Smooth muscle cell (in vitro differentiated cells): Measurements from ENCODE around the gene ACP7. TPM values are rescaled to one million over a fixed set of nuclear protein-coding genes. Genes with fewer than 3 reads are reported as not detected.

Experiments used
- DNase-seq: peaks from one replicate; lab custom pipeline; 2025; ENCODE audit not compliant: unreplicated experiment; lab: John Stamatoyannopoulos, UW
- H2AFZ ChIP-seq: fragments of 200-600 bp; sonication (generic); 2 replicates; pipeline ENCODE4 v1.6.0; 2016; ENCODE audit warnings: antibody characterized with exemption, low read depth, mild to moderate bottlenecking
- H3F3A ChIP-seq: fragments of 200-600 bp; sonication (generic); 2 replicates; pipeline ENCODE4 v1.6.0; 2017; ENCODE audit warnings: antibody characterized with exemption, low read depth
- H3K27ac ChIP-seq: fragments of 200-600 bp; sonication (generic); 2 replicates; pipeline ENCODE4 v1.5.1; 2016; ENCODE audit warnings: low read depth, mild to moderate bottlenecking
- H3K27me3 ChIP-seq: fragments of 200-600 bp; sonication (generic); 2 replicates; pipeline ENCODE4 v1.6.1; 2016; ENCODE audit warnings: low read depth, mild to moderate bottlenecking
- H3K36me3 ChIP-seq: fragments of 200-600 bp; sonication (generic); 2 replicates; pipeline ENCODE4 v1.5.1; 2016; ENCODE audit warnings: low read depth
- H3K4me1 ChIP-seq: fragments of 200-600 bp; sonication (generic); 2 replicates; pipeline ENCODE4 v1.5.1; 2016; ENCODE audit warnings: low read depth
- H3K4me2 ChIP-seq: fragments of 200-600 bp; sonication (generic); 2 replicates; pipeline ENCODE4 v1.6.0; 2016; ENCODE audit warnings: mild to moderate bottlenecking
- H3K4me3 ChIP-seq: fragments of 200-600 bp; sonication (generic); 2 replicates; pipeline ENCODE4 v1.5.1; 2016; ENCODE audit warnings: mild to moderate bottlenecking
- H3K79me2 ChIP-seq: fragments of 200-600 bp; sonication (generic); 2 replicates; pipeline ENCODE4 v1.6.0; 2016; ENCODE audit warnings: low read depth, mild to moderate bottlenecking
- H3K9ac ChIP-seq: fragments of 200-600 bp; sonication (generic); 2 replicates; pipeline ENCODE4 v1.6.0; 2016; ENCODE audit warnings: low read depth
- H3K9me3 ChIP-seq: fragments of 200-600 bp; sonication (generic); replicated peaks from 2 replicates; pipeline ENCODE4 v1.5.1; 2016; ENCODE audit warnings: low read depth
- H4K20me1 ChIP-seq: fragments of 200-600 bp; sonication (generic); 2 replicates; pipeline ENCODE4 v1.6.0; 2016; ENCODE audit warnings: low read depth
- WGBS: methylation state at CpG from one replicate; pipeline ENCODE4 v1.1.7; 2016; ENCODE audit warnings: low lambda C conversion rate; 5-methylcytosine and 5-hydroxymethylcytosine counted together
- polyA plus RNA-seq: library from polyadenylated mRNA; unstranded; fragments of >200 nt; fragmentation: Nextera tagmentation; extraction: Ambion mirVana; gene quantifications from 2 replicates; pipeline ENCODE4 v1.2.1, GENCODE V29; 2016
- total RNA-seq: library from RNA; depleted of rRNA; stranded (reverse); fragments of >200 nt; gene quantifications from 2 replicates; pipeline ENCODE4 v1.2.3, GENCODE V29; 2014
- TF ChIP-seq, protein P1 (sequence below): fragments of 200-600 bp; sonication (generic); IDR thresholded peaks from 2 replicates; pipeline ENCODE4 v1.5.1; 2017; ENCODE audit warnings: borderline replicate concordance, mild to moderate bottlenecking, antibody characterized with exemption; ENCODE audit not compliant: insufficient read depth, poor library complexity, severe bottlenecking

The ACP7 gene
- total and polyA plus RNA-seq, 2 experiments from 2014 or later, result 2.2 TPM; not detected in 1

- Histone ChIP-seq H3K9me3 (no peaks in the 10 kb centered on the region), H3K36me3 (no peaks in the 10 kb centered on the region)
Measured at GRCh38 chr19:39074205-39074692, 9.9 kb upstream of the ACP7 start.

GRCh38 chr19:39074942-39075341, 9.2 kb upstream of the ACP7 start:
- Histone ChIP-seq H3K4me1 (no peaks in the 10 kb centered on the region), H3K79me2 (no peaks in the 10 kb centered on the region)
- TF ChIP-seq, protein P1, sequence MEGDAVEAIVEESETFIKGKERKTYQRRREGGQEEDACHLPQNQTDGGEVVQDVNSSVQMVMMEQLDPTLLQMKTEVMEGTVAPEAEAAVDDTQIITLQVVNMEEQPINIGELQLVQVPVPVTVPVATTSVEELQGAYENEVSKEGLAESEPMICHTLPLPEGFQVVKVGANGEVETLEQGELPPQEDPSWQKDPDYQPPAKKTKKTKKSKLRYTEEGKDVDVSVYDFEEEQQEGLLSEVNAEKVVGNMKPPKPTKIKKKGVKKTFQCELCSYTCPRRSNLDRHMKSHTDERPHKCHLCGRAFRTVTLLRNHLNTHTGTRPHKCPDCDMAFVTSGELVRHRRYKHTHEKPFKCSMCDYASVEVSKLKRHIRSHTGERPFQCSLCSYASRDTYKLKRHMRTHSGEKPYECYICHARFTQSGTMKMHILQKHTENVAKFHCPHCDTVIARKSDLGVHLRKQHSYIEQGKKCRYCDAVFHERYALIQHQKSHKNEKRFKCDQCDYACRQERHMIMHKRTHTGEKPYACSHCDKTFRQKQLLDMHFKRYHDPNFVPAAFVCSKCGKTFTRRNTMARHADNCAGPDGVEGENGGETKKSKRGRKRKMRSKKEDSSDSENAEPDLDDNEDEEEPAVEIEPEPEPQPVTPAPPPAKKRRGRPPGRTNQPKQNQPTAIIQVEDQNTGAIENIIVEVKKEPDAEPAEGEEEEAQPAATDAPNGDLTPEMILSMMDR, result no peak

More at GRCh38 chr19:39074205-39074692, 9.9 kb upstream of the ACP7 start:
- H3K9ac ChIP-seq, result no peak overlapping the region
- H3K4me2 ChIP-seq, result no peak overlapping the region
- DNase-seq, result no peak
- no peaks in the 10 kb centered on the region for H3F3A ChIP-seq
- TF ChIP-seq, protein P1, result no peak
- no peak overlapping the region for H3K27ac ChIP-seq
- no peak overlapping the region for H3K4me3 ChIP-seq
- no peaks in the 10 kb centered on the region for H3K27me3 ChIP-seq
- H4K20me1 ChIP-seq, result no peaks in the 10 kb centered on the region
- WGBS, result 78% methylated on average over 3 of the region's 3 CpGs
- no peaks in the 10 kb centered on the region for H3K4me1 ChIP-seq
- no peak overlapping the region for H2AFZ ChIP-seq
- no peaks in the 10 kb centered on the region for H3K79me2 ChIP-seq

GRCh38 chr19:39077323-39077722, 6.8 kb upstream of the ACP7 start:
- no peaks in the 10 kb centered on the region for H3K79me2 ChIP-seq
- no peak overlapping the region for H2AFZ ChIP-seq
- H3K4me3 ChIP-seq, result no peak overlapping the region
- H3K9ac ChIP-seq, result no peak overlapping the region
- TF ChIP-seq, protein P1, result no peak
- H3F3A ChIP-seq, result no peaks in the 10 kb centered on the region
- peaks cover 20% of the 10 kb centered on the region for H3K27me3 ChIP-seq
- no peaks in the 10 kb centered on the region for H3K36me3 ChIP-seq
- H3K4me1 ChIP-seq, result no peaks in the 10 kb centered on the region
- DNase-seq, result no peak
- WGBS, result 90% methylated on average over 11 of the region's 11 CpGs
- H4K20me1 ChIP-seq, result no peaks in the 10 kb centered on the region
- H3K27ac ChIP-seq, result no peak overlapping the region
- H3K4me2 ChIP-seq, result no peak overlapping the region
- no peaks in the 10 kb centered on the region for H3K9me3 ChIP-seq

More at GRCh38 chr19:39074942-39075341, 9.2 kb upstream of the ACP7 start:
- no peak overlapping the region for H2AFZ ChIP-seq
- no peak overlapping the region for H3K9ac ChIP-seq
- H3F3A ChIP-seq, result no peaks in the 10 kb centered on the region
- no peak overlapping the region for H3K4me3 ChIP-seq
- no peak overlapping the region for H3K27ac ChIP-seq
- no peaks in the 10 kb centered on the region for H4K20me1 ChIP-seq
- DNase-seq, result no peak
- no peak overlapping the region for H3K4me2 ChIP-seq
- H3K27me3 ChIP-seq, result no peaks in the 10 kb centered on the region
- WGBS, result 93% methylated on average over 6 of the region's 6 CpGs
- no peaks in the 10 kb centered on the region for H3K9me3 ChIP-seq
- H3K36me3 ChIP-seq, result no peaks in the 10 kb centered on the region
